GM12878 (cell line): Measurements from ENCODE around the gene ARHGAP21. TPM values are rescaled to one million over a fixed set of nuclear protein-coding genes. Genes with fewer than 3 reads are reported as not detected.

Experiments
- ASH2L ChIP-seq: fragments of 300-600, 200-600 bp; sonication (generic); IDR thresholded peaks from 2 replicates; pipeline ENCODE4 v1.6.1; 2017; ENCODE audit warnings: low read depth, mild to moderate bottlenecking, borderline replicate concordance
- BCL11A ChIP-seq: IDR thresholded peaks from 2 replicates; pipeline ENCODE4 v1.6.1; 2011; ENCODE audit warnings: low read depth, low read length
- EZH2 ChIP-seq: IDR thresholded peaks from 2 replicates; pipeline ENCODE4 v1.6.1; 2012; ENCODE audit warnings: low read depth, mild to moderate bottlenecking, control low read depth, inconsistent platforms, low read length, borderline replicate concordance; ENCODE audit not compliant: control insufficient read depth
- HDGF ChIP-seq: fragments of 450-650 bp; IDR thresholded peaks from 2 replicates; pipeline ENCODE4 v1.6.1; 2016; ENCODE audit warnings: antibody characterized with exemption
- IKZF2 ChIP-seq, 2 experiments: fragments of 450-650 bp; IDR thresholded peaks; 2 replicates each; pipeline ENCODE4 v1.6.1; 2017; ENCODE audit warnings: mild to moderate bottlenecking in 2 of 2, moderate library complexity in 2 of 2
- IRF5 ChIP-seq: fragments of 450-650 bp; IDR thresholded peaks from 2 replicates; pipeline ENCODE4 v1.6.1; 2017; ENCODE audit warnings: borderline replicate concordance
- KAT2A ChIP-seq: conservative IDR thresholded peaks from 2 replicates; pipeline ENCODE4 v1.6.1; 2011; ENCODE audit warnings: low read depth, low read length; ENCODE audit not compliant: control insufficient read depth
- MXI1 ChIP-seq: fragments of 150-350 bp; IDR thresholded peaks from 2 replicates; pipeline ENCODE4 v1.6.1; 2011; ENCODE audit warnings: low read depth, mild to moderate bottlenecking, inconsistent platforms, low read length, improper control_type of control experiment
- NFXL1 ChIP-seq: fragments of 450-650 bp; IDR thresholded peaks from 2 replicates; pipeline ENCODE4 v1.6.1; 2017; ENCODE audit warnings: antibody characterized with exemption, mild to moderate bottlenecking, borderline replicate concordance
- NFYA ChIP-seq: IDR thresholded peaks from 2 replicates; pipeline ENCODE4 v1.6.1; 2011; ENCODE audit warnings: low read depth, mild to moderate bottlenecking, low read length, improper control_type of control experiment, borderline replicate concordance
- NR2C2 ChIP-seq: IDR thresholded peaks from 2 replicates; pipeline ENCODE4 v1.6.1; 2011; ENCODE audit warnings: borderline replicate concordance, low read depth; ENCODE audit not compliant: control insufficient read depth, insufficient read length
- RAD21 ChIP-seq: IDR thresholded peaks from 2 replicates; pipeline ENCODE4 v1.6.1; 2011; ENCODE audit warnings: mild to moderate bottlenecking, low read depth, low read length, moderate library complexity; ENCODE audit not compliant: insufficient read depth
- SMARCA5 ChIP-seq: fragments of 450-650 bp; IDR thresholded peaks from 2 replicates; pipeline ENCODE4 v1.6.1; 2017; ENCODE audit warnings: mild to moderate bottlenecking
- STAT1 ChIP-seq: fragments of 450-650 bp; conservative IDR thresholded peaks from 2 replicates; pipeline ENCODE4 v1.6.1; 2014; ENCODE audit warnings: antibody characterized with exemption, mild to moderate bottlenecking
- SUZ12 ChIP-seq: fragments of 200-600 bp; sonication (generic); IDR thresholded peaks from one replicate; pipeline ENCODE4 v1.6.1; 2018; ENCODE audit warnings: antibody characterized with exemption, mild to moderate bottlenecking; ENCODE audit not compliant: unreplicated experiment
- TARDBP ChIP-seq: IDR thresholded peaks from 2 replicates; pipeline ENCODE4 v1.6.1; 2016; ENCODE audit warnings: borderline replicate concordance
- TCF7 ChIP-seq: IDR thresholded peaks from 2 replicates; pipeline ENCODE4 v1.6.1; 2014; ENCODE audit warnings: antibody characterized with exemption, borderline replicate concordance
- ZBTB11 ChIP-seq: fragments of 450-650 bp; formaldehyde crosslinking; IDR thresholded peaks from 2 replicates; pipeline ENCODE4 v1.5.0; 2022; ENCODE audit warnings: mild to moderate bottlenecking, missing genetic modification characterization
- polyA plus RNA-seq, 11 experiments: library from polyadenylated mRNA; depleted of rRNA in 4 of 11; unstranded in 6 of 11; stranded (reverse) in 5 of 11; fragments of >200 nt; fragmentation: Nextera tagmentation in 4 of 11; fragmentation: Illumina TruSeq in 1 of 11; extraction: Ambion mirVana in 4 of 11; extraction: Trizol in 1 of 11; gene quantifications; 1 replicate in 1 of 11; 2 replicates in 10 of 11; pipeline versions ENCODE4 v1.2.1 to v1.2.3, GENCODE V29; 2011 to 2016; ENCODE audit warnings: inconsistent platforms in 2 of 11, missing spikeins in 2 of 11, low read depth in 1 of 11
- total RNA-seq, 4 experiments: library from RNA; depleted of rRNA in 3 of 4; stranded (reverse); fragments of >200 nt in 3 of 4; fragmentation: Illumina TruSeq in 1 of 4; extraction: Trizol in 1 of 4; gene quantifications; 2 replicates each; pipeline versions ENCODE4 v1.2.1 to v1.2.3, GENCODE V29; 2013 to 2021
- TF ChIP-seq, protein P1 (sequence below): fragments of 450-650 bp; IDR thresholded peaks from 2 replicates; pipeline ENCODE4 v1.6.1; 2017; ENCODE audit warnings: mild to moderate bottlenecking, moderate library complexity
- TF ChIP-seq, protein P2 (sequence below): IDR thresholded peaks from 2 replicates; pipeline ENCODE4 v1.6.1; 2011; ENCODE audit warnings: mild to moderate bottlenecking, low read depth, low read length, moderate library complexity; ENCODE audit not compliant: insufficient replicate concordance

The ARHGAP21 gene
- total and polyA plus RNA-seq, 10 of the 15 experiments (the other 5 are each of a cell fraction or from before 2014, with no cell fraction given) = 11.7 to 103 (median 37.6) TPM

DNA sequence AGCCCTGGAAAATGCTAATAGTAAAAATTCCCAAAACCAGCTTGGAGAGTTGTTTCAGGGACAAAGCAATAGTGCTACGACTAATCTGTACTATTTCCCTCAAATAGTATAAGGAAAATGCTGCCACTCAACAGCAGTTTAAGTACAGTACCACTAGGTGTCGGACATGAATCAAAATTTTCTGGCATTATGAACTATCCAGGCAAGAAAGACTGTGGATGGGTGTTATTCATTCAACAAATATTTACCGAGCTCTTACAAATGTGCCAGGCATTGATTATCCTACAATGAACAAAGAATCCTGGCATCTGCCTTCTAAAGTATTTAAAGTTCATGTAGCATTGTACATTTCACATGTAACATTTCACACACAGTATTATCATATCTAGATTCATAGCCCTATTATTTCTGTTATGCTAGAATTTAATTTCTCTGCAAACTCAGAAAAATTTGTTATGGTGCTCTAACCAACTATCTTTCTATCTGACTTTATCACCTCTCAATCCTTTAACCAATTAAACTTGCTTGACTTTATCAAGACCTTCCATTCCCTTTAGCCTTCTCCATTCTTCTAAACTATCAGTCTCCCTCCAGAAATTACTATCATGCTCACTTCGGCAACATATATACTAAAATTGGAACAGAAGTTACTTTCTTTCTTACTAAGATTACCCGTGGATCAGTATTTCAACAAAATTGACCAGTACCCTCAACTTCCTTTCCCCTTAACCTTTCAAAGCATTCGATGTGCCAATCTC, 80.6 kb downstream of the ARHGAP21 start (continued):
- TF ChIP-seq ZBTB11 (CRISPR knock-in tag) = no peak
- TF ChIP-seq SMARCA5 = peak; percentile 91; the same call in 1 of the 2 replicates
- TF ChIP-seq NFYA = no peak
- TF ChIP-seq HDGF = no peak
- TF ChIP-seq, protein P1, sequence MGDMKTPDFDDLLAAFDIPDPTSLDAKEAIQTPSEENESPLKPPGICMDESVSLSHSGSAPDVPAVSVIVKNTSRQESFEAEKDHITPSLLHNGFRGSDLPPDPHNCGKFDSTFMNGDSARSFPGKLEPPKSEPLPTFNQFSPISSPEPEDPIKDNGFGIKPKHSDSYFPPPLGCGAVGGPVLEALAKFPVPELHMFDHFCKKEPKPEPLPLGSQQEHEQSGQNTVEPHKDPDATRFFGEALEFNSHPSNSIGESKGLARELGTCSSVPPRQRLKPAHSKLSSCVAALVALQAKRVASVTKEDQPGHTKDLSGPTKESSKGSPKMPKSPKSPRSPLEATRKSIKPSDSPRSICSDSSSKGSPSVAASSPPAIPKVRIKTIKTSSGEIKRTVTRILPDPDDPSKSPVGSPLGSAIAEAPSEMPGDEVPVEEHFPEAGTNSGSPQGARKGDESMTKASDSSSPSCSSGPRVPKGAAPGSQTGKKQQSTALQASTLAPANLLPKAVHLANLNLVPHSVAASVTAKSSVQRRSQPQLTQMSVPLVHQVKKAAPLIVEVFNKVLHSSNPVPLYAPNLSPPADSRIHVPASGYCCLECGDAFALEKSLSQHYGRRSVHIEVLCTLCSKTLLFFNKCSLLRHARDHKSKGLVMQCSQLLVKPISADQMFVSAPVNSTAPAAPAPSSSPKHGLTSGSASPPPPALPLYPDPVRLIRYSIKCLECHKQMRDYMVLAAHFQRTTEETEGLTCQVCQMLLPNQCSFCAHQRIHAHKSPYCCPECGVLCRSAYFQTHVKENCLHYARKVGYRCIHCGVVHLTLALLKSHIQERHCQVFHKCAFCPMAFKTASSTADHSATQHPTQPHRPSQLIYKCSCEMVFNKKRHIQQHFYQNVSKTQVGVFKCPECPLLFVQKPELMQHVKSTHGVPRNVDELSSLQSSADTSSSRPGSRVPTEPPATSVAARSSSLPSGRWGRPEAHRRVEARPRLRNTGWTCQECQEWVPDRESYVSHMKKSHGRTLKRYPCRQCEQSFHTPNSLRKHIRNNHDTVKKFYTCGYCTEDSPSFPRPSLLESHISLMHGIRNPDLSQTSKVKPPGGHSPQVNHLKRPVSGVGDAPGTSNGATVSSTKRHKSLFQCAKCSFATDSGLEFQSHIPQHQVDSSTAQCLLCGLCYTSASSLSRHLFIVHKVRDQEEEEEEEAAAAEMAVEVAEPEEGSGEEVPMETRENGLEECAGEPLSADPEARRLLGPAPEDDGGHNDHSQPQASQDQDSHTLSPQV = no peak
- TF ChIP-seq NFXL1 = no peak
- TF ChIP-seq MXI1 = no peak
- TF ChIP-seq TCF7 = peak; percentile 23; the same call in 1 of the 2 replicates
- no peak for TF ChIP-seq SUZ12
- peak in 1 of 2 experiments; percentile 26; a peak in 1 of 4 replicates for TF ChIP-seq IKZF2 (IDR thresholded peaks at IDR 0.05)
- no peak for TF ChIP-seq NR2C2
- no peak for TF ChIP-seq STAT1
- TF ChIP-seq ASH2L = no peak
- no peak for TF ChIP-seq BCL11A
- TF ChIP-seq, protein P2, sequence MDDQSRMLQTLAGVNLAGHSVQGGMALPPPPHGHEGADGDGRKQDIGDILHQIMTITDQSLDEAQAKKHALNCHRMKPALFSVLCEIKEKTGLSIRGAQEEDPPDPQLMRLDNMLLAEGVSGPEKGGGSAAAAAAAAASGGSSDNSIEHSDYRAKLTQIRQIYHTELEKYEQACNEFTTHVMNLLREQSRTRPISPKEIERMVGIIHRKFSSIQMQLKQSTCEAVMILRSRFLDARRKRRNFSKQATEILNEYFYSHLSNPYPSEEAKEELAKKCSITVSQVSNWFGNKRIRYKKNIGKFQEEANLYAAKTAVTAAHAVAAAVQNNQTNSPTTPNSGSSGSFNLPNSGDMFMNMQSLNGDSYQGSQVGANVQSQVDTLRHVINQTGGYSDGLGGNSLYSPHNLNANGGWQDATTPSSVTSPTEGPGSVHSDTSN = no peak
- TF ChIP-seq RAD21 = peak; percentile 96
- no peak for TF ChIP-seq KAT2A
- no peak for TF ChIP-seq TARDBP
- no peak for TF ChIP-seq EZH2
- TF ChIP-seq IRF5 = no peak
